GM19452 (cell line): ENCODE data around the gene CAMTA1.
"Not testable (repeated sequence)": the region's sequence is repeated elsewhere in the genome, so short reads cannot be mapped to it uniquely, and the experiment has no call there.

Experiments used
- ATAC-seq: cut with Tn5 transposase; IDR thresholded peaks from one replicate; pipeline ENCODE4 v1.9.1; 2021; ENCODE audit not compliant: unreplicated experiment

CAMTA1 gene

DNA sequence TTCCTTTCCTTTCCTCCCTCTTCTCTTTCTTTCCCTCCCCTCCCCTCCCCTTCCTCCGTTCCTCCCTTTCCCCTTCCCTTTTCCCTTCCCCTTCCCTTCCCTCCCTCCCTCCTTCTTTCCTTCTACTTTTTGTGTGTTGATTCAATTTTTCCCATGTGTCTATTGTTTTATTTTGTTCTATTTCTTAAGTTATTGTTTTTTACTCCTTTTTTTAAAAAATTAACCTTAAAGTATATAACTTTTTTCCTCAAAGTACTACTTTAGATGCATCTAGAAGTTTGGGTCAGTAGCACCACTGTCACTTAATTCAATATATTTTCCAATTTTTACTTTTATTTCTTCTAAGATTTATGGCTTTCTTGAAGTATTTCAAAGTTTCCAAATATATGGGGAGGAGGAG lies 537.7 kb downstream of the CAMTA1 start:
- ATAC-seq: no peak

DNA sequence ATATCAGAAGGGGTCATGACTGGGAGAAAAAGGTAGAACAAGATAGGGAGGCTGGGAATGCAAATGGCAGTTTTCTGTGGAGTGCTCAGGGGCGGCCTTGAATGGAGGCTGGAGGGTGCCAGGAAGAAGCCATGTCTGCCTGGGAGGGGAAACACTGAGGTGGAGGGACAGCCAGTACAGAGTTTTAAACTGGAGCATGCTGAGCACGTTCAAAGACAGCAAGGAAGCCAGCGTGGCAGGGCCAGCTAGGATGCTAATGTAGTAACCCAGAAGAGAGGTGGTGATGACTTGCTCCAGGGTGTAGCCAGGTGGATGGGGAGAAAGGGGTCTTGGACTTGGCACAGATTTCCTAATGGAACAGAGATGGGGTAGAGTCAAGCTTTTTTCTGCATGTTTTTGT lies 540.0 kb downstream of the CAMTA1 start:
- ATAC-seq: no peak

DNA sequence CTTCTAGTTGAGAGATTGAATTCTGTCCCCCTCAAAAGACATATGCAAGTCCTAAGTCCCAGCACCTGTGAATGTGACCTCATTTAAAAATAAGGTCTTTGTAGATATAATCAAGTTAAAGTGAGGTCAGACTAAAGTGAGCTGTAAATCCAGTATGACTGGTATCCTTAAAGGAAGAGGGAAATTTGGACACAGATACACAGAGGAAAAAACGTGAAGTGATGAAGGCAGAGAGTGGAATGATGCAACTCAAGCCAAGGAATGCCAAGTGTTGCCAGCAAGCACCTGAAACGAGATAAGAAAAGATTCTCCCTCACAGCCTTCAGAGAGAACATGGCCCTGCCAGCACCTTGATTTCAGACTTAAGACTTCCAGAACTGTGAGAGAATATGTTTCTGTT lies 541.1 kb downstream of the CAMTA1 start:
- no peak for ATAC-seq

DNA sequence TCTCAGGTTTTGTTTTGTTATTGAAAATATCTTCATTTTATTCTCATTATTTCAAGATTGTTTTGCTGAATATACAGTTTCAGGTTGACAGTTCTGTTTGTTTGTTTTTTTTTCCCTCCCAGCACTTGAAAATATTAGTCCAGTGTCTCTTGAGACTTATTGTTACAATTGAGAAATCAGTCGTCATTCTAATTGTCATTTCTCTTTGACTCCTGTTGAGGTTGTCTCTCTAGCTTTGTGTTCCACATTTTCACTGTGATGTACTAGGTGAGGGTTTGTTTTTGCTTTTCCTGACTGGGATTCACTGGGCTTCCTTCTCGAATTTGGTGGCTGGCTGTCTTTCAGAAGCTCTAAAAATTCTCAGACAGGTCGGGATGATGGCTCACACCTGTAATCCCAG lies 542.6 kb downstream of the CAMTA1 start:
- no peak for ATAC-seq

DNA sequence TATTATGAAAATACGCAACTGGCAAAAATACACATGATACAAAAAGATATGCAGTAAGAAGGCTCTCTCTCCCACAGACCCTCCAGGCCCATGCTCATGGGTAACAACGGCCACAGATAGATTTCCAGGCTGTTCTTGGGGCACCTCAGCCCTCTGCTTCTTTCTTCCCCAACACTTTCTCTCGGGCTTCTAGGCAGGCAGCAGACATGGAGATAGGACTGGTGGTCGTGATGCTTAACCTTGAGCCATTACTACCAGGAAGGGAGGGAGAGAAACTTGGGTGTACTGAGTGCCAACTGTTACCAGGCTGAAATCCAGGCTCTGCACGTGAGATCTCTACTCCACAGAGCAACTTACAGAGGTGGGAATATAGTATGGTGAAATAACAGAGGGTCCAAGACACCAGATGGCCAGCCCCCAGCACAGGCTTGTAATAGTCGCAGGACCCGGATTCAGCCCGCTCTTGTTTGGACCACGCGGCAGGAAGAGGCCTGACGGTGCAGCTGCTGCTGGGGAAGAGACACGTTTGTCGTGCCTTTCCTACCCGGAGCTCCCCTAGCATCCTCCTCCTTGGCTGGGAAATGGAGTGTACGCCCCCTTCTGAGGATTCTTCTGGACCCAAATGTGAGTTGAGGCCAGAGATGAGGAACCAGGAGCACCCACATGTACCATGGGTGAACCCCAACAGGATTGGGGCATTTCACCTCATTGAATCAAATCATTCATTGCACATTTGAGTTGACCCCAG lies 544.8 kb downstream of the CAMTA1 start:
- ATAC-seq: no peak

DNA sequence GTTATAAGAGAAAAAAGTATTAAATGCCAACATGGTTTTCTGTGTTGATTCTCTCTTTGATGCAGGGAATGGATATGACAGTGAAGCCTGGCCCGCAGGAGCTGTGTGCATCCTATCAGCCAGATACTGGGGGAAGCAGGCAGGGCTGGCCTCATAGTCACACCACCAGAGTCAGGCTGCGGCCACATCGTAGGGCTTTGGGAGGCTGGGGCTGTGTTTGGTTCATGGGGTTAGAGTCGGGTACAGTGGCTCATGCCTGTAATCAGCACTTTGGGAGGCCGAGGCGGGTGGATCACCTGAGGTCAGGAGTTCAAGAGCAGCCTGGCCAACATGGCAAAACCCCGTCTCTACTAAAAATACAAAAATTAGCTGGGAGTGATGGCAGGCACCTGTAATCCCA lies 545.5 kb downstream of the CAMTA1 start:
- ATAC-seq: not testable (repeated sequence)

DNA sequence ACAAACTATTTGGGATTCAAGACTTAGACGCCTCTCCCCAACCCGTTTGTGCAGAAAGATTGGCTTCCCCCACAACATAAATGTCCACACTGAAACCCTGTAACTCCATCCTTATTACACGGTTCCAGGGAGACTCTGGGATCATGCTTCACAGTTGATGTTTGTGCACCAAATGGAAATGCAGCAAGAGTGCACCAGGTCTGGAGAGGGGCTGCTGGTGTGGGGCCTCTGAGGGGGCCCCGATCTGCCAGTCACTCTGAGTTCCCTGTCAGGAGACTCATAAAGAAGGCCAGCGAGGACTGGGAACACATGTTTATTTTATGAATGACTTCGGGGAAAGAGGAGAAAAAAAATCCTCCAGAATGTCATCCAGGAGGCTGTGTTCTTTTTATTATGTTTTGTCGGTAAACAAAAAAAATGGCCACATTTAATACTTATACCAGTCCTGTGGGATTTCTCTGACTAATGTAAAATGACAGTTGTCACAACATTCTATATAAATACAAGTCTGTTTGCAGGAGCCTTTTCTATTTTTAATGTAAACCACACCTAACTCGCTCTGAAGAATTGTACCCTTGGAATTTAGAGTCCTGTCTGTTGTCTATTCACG lies 546.8 kb downstream of the CAMTA1 start:
- ATAC-seq: no peak

DNA sequence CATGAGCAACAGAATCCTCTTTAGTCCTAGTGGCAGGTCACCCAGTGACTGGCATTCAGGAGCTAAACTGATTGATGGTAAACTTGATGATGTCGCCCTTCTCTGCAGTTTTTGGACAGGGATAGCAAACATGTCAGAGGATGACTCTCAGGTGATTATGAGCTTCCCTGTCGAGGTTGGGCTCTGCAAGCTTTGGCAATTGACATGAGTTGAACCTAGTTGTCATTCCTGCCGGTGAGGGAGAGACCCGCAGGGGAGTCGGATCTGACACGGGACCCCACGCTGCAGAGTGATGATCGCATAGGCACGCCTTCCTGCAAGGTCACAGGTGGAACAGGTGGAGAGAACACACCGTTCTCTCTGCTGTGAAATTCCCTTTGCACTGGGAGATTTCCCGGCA lies 547.8 kb downstream of the CAMTA1 start:
- no peak for ATAC-seq

DNA sequence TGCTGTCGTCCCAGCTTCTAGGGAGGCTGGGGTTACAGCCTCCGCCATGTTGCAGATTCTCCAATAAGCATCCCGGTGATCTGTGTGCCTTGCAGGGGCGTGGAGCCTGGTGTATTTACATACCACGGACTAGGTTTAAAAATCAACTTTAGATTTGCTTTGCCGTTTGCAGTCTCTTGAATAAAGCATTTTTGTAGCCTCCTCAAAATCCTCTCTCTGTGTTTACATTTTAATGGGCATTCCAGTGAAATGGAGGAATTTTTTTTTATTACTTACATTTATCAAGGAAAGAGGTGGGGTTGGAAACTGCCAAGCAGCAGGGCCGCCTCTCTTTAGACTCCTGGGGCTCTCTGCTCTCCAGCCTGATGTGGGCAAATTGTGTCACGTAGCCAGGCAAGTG lies 548.4 kb downstream of the CAMTA1 start:
- no peak for ATAC-seq

DNA sequence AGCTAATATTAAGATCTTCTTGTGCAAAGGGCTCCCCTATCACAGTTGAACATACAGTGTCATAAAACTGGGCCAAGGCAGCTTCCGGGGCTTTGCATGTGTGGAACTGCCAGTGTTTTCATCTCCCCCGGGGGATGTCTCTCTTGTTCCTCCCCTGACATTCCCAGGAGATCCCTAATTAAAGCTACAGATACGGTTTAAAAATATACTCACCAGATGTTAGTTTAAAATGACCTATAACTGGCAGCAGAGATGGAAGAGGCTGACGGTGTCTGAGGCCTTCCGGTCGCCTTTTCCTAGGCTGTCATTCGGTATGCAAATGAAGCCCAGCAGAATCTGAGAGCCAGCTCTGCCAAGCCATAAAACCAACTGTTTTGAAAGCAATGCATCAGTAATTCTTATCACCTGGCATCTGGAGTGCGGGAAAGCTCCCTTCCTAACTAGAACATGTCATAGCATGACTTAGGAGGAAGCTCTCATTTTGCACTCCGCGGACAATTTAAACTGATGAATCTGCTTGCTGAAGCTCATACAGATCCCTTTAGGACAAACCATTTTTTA lies 549.3 kb downstream of the CAMTA1 start:
- no peak for ATAC-seq

DNA sequence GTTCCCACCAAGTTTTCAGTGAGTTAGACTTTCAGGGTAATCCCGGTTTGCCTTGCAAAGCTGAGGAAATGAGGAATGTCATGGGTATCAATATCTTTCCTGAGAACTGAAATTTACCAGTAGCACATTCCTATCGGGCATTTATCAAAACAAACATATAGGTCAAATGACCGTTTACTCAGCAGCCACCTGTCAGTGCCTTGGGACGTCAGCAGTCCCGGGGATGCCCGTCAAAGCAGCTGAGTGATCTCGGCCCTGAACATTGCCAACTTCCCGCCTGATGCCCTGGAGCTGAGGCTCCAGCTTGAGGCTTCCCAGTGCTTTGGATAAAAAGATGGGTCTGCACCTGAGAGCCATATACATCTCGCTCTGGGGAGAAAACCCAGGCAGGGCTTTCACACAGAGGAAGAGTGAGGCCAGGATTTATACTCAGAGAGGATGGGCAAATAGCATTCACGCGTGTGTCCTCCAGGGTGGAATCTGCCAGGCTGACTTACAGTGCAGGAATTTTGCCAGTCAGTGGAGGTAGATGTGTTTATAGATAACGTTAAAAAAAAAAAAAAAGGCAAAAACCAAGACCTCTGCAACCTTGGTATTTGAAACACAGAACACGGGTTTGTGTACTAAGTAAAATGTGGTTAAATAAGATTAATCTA lies 550.1 kb downstream of the CAMTA1 start:
- no peak for ATAC-seq

DNA sequence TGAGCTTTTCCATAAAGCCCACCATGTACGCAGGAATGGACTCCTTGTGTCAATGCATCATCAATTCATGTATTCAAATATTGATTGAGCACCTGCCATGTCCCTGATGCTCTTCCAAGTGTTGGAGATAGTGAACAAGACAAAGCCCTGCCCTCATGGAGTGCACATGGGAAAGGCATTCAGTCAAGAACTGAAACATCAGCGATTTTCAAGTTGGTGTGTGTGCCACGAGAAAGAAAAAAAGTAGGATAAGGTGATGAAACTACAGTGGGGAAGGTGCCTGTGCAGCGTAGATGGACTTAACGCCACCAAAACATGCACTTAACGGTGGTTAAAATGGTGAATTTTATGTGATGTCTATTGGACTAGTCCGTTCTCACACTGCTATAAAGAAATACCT lies 553.2 kb downstream of the CAMTA1 start:
- ATAC-seq: no peak

DNA sequence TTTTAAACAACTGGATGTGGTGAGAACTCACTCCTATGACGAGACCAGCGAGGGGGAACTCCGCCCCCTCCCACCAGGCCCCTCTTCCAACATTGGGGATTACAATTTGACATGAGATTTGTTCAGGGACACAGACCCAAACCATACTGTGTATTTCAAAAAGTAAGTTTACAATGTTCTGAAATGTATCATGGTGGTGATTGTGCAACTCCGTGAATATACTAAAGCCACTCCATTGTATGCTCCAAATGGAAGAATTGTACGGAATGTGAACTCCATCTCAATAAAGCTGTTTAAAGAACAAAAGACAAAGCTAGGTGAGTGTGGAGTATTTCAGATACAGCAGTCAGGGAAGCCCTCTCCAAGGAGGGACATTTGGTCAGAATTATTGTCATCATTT lies 553.8 kb downstream of the CAMTA1 start:
- ATAC-seq: no peak

DNA sequence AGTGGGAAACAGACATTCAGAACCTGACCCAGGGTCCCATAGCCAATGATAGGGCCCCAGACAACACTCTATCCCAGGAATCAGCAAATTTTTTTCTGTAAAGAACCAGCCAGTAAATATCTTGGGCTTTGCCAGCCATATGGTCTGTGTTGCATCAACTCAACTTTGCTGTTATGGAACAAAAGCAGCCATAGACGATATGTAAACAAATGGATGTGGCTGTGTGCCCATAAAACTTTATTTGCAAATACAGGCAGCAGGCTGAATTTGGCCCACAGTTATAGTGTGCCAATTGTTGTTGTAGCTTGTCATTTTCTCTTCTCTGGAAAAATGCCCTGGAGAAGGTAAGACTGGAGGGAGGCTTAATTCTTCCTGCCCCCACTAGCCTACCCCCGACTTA lies 554.7 kb downstream of the CAMTA1 start:
- no peak for ATAC-seq

DNA sequence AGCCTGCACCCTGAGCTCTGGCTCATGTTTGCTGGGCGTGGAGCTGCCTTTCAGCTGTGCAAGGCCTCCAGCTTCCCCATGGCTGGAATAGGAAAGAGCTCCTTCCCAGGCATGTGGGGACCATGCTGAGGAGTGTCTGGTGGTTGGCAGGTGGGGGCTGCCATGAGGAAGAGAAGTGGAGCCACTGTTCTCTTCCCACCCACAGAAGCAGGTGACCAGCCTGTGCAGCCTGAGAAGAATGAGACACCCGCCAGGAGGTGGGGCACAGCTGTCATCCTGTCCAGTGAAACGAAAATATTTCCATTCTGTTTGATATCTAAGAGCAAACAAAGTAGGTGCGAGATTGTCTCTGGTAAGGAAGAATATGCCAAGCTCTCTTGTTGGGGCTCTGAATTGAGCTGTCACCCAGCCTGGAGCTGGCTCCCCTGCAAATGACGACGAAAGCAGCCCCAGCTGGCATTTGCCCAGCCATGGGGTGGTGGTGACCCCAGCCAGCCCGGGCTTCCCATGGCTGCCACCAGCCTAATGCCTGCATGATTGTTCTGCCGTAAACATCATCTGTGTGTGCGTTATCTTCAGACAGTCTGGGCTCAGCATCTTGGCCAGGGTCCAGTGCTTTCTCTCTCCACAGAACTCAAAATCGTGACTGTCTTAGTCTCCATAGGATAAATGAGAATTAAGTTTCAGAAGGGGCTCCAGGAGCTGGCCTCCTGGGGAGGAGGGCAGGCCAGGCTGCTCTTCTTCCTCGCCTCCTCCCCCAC lies 556.1 kb downstream of the CAMTA1 start:
- ATAC-seq: no peak

DNA sequence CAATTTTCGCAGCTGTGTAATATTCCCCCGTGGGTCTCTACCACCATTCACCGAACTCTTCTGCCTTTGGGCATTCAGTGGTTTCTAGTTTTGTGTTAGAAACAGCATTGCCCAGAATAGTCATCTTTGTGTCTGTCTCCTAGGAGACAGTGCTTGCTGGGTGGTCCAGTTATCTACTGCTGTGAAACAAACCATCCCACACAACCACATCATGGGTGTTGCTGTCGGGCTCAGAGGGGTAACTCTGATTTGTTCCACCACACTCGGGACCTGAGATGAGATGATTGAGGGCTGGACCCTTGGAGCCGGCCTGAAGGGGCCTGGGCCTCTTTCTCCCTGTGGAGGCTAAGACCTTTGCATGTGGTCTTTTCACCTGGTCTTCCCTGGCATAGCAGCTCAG lies 558.6 kb downstream of the CAMTA1 start:
- ATAC-seq: no peak

DNA sequence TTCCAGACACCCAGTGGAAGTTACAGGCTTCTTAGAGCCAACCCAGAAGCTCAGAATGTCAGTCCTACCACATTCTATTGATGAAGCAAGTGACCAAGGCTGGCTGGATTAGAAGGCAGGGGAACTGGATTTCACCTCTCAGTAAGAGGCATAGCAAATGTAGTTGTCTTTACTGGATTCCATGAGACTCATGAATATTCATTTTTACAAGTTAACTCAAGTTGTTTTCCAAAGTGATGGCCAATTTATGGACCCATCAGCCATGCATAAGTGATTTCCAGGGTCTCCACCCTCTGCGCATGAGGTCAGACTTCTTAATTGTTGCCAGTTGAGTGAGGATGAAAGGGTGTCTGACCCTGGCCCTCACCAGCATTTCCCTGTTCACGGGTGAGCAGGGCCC lies 559.0 kb downstream of the CAMTA1 start:
- no peak for ATAC-seq

DNA sequence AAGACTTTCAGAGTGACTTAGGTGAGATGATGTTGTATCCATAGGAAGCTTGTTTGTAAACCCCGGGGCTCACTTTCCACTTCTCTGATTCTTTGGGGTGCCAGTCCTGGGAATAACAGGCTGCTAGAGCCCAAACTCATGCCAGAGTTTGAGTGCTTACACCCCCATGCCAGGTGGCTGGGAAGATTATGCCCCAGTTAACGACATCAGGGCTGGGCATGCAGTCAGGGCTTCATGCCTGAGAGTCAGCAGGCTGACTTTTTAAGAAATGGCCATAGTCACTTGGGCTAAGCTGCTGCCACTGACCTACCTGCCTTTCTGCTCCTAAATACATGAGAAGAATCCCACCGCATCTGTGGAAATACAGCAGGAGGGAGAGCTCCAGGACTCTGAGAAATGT lies 560.3 kb downstream of the CAMTA1 start:
- no peak for ATAC-seq

DNA sequence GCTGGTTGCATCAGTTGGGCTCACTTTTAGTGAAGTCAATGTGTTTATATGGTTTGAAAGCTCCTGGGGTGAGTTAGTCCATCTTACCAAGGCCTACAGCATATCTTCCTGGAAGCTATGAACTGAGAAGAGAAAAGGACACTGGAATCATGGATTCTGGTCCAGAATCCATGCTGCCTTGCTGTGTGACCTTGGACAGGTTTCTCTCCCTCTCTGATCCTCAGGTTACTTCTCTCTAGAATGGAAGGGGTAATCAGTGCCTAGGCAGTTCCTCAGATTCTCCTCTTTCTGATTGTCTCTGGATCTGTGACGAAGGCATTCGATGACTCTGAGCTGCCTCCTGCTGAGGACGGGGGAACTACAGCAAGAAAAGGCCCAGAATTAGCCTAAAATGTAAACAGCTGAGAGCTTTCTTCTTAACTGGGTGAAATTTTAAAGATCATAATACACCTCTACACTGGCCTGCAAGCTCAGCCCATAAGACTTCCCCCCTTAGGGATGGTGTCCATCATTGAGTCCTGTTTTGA lies 560.9 kb downstream of the CAMTA1 start:
- ATAC-seq: no peak

DNA sequence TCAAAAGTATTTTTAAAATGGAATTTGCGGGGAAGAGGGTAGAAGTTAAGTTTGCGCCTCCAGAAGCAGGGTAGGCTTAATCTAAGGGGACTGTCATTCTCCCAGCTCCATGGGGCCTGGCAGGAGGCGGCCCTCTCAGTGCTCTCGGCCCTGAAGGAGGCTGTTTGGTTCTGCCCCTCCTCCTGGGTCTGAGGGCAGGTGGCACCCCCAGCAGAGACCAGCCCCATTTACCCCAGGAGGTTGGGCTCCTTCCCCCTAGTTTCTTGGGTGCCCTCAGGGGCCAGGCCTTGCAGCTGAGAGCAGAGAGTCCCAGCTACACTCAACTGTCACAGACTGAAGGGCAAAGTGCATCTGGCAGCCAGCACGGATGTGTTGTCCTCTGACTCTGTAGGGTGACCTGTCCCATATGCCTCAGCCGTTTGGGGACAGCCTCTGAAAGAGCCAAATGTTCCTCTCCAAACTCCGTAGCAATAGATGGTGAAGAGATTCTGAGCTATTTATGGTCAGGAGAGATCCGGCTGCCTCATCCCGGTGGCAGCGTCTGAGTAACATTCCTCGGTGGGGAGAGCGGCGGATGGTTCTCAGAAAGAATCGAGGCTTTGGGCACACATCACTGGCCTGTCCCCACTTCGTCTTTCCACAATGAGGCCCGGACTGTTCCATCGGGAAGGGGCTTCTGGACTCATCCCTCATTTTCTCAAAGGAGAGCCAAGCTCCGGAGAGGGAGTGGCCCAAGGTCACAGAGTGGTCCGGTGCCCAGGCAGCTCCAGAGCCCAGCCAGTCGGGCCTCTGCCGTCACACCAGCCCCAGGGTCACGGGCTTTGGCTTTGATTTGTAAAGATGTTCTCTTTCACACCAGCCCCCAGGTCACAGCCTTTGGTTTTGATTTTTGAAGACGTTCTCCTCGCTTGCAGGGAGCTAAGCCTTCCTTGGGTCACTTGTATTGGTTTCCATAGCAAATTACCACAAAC lies 561.6 kb downstream of the CAMTA1 start:
- ATAC-seq: no peak
